Sigmoid colon (tissue), 7 donors: ENCODE results near the gene RPS15A. TPM values are rescaled to one million over a fixed set of nuclear protein-coding genes. Genes with fewer than 3 reads are reported as not detected.

Experiments used
- DNase-seq: peaks from one replicate; pipeline ENCODE4 v3.0.0-alpha.2; 2019
- H3K27ac ChIP-seq, 4 donors: fragments of 200-600 bp; sonication (generic); one replicate each; pipeline ENCODE4 v1.5.1; 2016 to 2019; ENCODE audit warnings: mild to moderate bottlenecking in 1 of 4
- H3K27me3 ChIP-seq, 3 donors: fragments of 200-600 bp; sonication (generic); one replicate each; pipeline ENCODE4 v1.5.1; 2019; ENCODE audit warnings: mild to moderate bottlenecking in 1 of 3
- H3K36me3 ChIP-seq, 4 donors: fragments of 200-600 bp; sonication (generic); one replicate each; pipeline ENCODE4 v1.5.1; 2016 to 2019
- H3K4me1 ChIP-seq, 4 donors: fragments of 200-600 bp; sonication (generic); one replicate each; pipeline ENCODE4 v1.5.1; 2017 to 2019
- H3K4me3 ChIP-seq, 4 donors: fragments of 200-600 bp; sonication (generic); one replicate each; pipeline ENCODE4 v1.5.1; 2017 to 2019; ENCODE audit warnings: mild to moderate bottlenecking in 2 of 4, moderate library complexity in 1 of 4
- H3K9me3 ChIP-seq, 4 donors: fragments of 200-600 bp in 3 of 4; sonication (generic) in 3 of 4; one replicate each; pipeline versions ENCODE4 v1.5.1 to v1.6.1; 2013 to 2019
- CTCF ChIP-seq, 4 experiments: fragments of 450-650 bp in 3 of 4; fragments of 200-600 bp in 1 of 4; IDR thresholded peaks; one replicate each; pipeline ENCODE4 v1.5.1; 2016 to 2019; ENCODE audit warnings: antibody characterized with exemption in 4 of 4, mild to moderate bottlenecking in 3 of 4, moderate library complexity in 2 of 4
- EP300 ChIP-seq, 4 donors: sonication (generic); formaldehyde crosslinking; IDR thresholded peaks; one replicate each; pipeline ENCODE4 v1.6.1; 2017; ENCODE audit warnings: antibody characterized with exemption in 4 of 4
- POLR2A ChIP-seq, 2 donors: fragments of 450-650 bp; IDR thresholded peaks; one replicate each; pipeline ENCODE4 v1.6.1; 2016; ENCODE audit warnings: antibody characterized with exemption in 2 of 2, mild to moderate bottlenecking in 2 of 2, moderate library complexity in 2 of 2
- POLR2AphosphoS5 ChIP-seq, 4 donors: sonication (generic); formaldehyde crosslinking; IDR thresholded peaks; one replicate each; pipeline ENCODE4 v1.6.1; 2017; ENCODE audit warnings: antibody characterized with exemption in 4 of 4
- WGBS, 2 donors: extraction: QIAGEN DNeasy Blood & Tissue Kit; methylation state at CpG; one replicate each; pipeline ENCODE4 v1.1.7; 2013; 5-methylcytosine and 5-hydroxymethylcytosine counted together
- intact Hi-C: fragments of 100-400 bp; cut with DNase I; formaldehyde crosslinking; loops from one replicate; pipeline ENCODE4 v1.15.1; 2023
- polyA plus RNA-seq, 3 donors: library from polyadenylated mRNA; stranded (reverse); fragments of 200-250 nt; gene quantifications; one replicate each; pipeline ENCODE4 v1.2.3, GENCODE V29; 2013
- total RNA-seq, 4 donors: library from RNA; depleted of rRNA; stranded (reverse); fragments of >200 nt; gene quantifications; one replicate each; pipeline ENCODE4 v1.1.0, GENCODE V29; 2016
- donor health status: healthy with polysubstance abuse.
- donor health status: Bipolar disorder and iron deficiency.
- donor health status: healthy.

The RPS15A gene
- total and polyA plus RNA-seq, 7 donors = 1,724 to 6,579 (median 4,979) TPM

- H3K27ac ChIP-seq = no peak overlapping the region
- peaks cover 35 to 100% (median 77%) of the 10 kb centered on the region in 4 donors for H3K36me3 ChIP-seq
- DNase-seq = no peak
- intact Hi-C loops = no loop called here
- H3K4me1 ChIP-seq = no peaks in the 10 kb centered on the region
- no peak overlapping the region for H3K4me3 ChIP-seq
- H3K9me3 ChIP-seq = no peaks in the 10 kb centered on the region
- H3K27me3 ChIP-seq = no peaks in the 10 kb centered on the region
- whole genome bisulfite sequencing, 2 donors = 93 to 95% methylated on average over 8 of the region's 8 CpGs
- no peak for TF ChIP-seq POLR2A (IDR thresholded peaks at IDR 0.05)
- no peak for TF ChIP-seq POLR2AphosphoS5 (IDR thresholded peaks at IDR 0.05)
- TF ChIP-seq EP300 (IDR thresholded peaks at IDR 0.05) = no peak
- TF ChIP-seq CTCF (IDR thresholded peaks at IDR 0.05) = no peak
These were observed 42.5 kb upstream of the RPS15A start for GRCh38 chr16:18832613-18833012.

DNA sequence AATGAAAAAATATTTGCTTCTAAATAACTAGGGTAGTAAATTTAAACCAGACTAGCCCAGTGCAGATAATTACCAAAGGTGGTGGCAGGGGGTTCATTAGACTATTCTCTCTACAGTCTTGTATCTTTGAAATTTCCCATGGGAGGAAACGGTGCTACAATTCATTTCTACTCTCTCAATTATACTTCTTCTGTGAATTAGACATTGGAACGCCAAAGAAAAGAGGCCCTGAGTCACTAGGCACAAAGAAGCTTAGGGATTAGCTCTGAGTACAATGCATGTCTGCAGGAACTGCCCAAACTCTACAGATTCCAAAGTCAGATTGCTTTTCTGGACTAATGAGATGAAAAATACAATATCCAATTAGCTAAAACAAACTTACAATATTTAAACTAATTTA is 41.9 kb upstream of the RPS15A start:
- Histone ChIP-seq H3K4me3 (no peak overlapping the region), H3K27me3 (no peaks in the 10 kb centered on the region), H3K27ac (no peak overlapping the region), H3K4me1 (no peaks in the 10 kb centered on the region), H3K36me3 (peaks cover 37 to 97% (median 76%) of the 10 kb centered on the region in 4 donors), H3K9me3 (no peaks in the 10 kb centered on the region)
- WGBS, 2 donors = 84 to 94% methylated on average over 2 of the region's 2 CpGs
- intact Hi-C loops = no loop called here
- DNase-seq = no peak
- TF ChIP-seq EP300 (IDR thresholded peaks at IDR 0.05) (no peak), POLR2A (IDR thresholded peaks at IDR 0.05) (no peak), POLR2AphosphoS5 (IDR thresholded peaks at IDR 0.05) (no peak), CTCF (IDR thresholded peaks at IDR 0.05) (no peak)

- Histone ChIP-seq H3K27me3 (no peaks in the 10 kb centered on the region), H3K36me3 (peaks cover 27 to 71% (median 53%) of the 10 kb centered on the region in 4 donors), H3K27ac (no peak overlapping the region), H3K4me3 (no peak overlapping the region), H3K4me1 (no peaks in the 10 kb centered on the region), H3K9me3 (no peaks in the 10 kb centered on the region)
- DNase-seq = no peak
- TF ChIP-seq POLR2AphosphoS5 (IDR thresholded peaks at IDR 0.05) (no peak), EP300 (IDR thresholded peaks at IDR 0.05) (no peak)
- 93 to 96% methylated on average over 6 of the region's 6 CpGs for WGBS, 2 donors
- intact Hi-C loops = no loop called here
These were observed 39.1 kb upstream of the RPS15A start for GRCh38 chr16:18829251-18829650.

DNA sequence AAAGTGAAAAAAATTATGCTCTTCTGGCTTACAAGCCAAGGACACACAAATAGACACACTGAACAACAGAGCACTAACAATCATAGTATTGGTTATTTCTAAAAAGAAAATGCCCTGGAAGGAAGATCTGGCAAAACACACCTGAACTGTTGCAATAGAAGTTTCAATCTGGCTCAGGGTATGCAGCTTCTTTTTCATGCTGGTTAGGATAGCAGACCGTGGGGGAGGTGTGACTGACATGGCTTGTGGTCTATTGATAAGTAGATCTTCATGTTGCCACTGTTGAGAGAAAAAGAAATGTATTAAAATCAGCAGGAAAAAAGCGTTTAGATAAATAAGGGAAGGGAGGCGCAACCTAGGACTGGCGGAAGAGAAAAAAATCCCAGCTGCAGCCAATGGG is 37.8 kb upstream of the RPS15A start:
- TF ChIP-seq POLR2AphosphoS5 (IDR thresholded peaks at IDR 0.05) (no peak), EP300 (IDR thresholded peaks at IDR 0.05) (no peak), CTCF (IDR thresholded peaks at IDR 0.05) (no peak), POLR2A (IDR thresholded peaks at IDR 0.05) (no peak)
- 94 to 98% methylated on average over 4 of the region's 4 CpGs for WGBS, 2 donors
- DNase-seq = no peak
- Histone ChIP-seq H3K27me3 (no peaks in the 10 kb centered on the region), H3K4me1 (no peaks in the 10 kb centered on the region), H3K4me3 (no peak overlapping the region), H3K36me3 (peaks cover 25 to 58% (median 42%) of the 10 kb centered on the region in 4 donors), H3K9me3 (no peaks in the 10 kb centered on the region), H3K27ac (no peak overlapping the region)
- intact Hi-C loops = no loop called here

DNA sequence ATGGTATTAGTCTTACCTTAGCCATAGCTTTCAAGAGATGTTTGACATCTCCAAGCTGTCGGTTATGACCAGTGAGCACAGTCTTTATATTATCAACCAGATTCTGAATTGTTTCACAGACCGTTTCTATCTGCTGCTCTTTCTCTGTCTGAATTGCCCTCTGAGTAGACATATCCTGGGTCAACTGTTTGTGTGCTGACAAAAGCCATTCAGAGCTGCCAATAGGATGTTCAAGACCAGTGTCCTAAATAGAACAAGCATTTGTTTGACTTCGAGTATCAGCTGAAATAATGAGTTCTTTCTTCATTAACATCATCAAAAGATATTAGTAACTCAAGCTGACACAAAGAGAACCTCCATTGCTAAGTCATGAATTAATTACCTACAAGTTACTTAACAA is 26.2 kb upstream of the RPS15A start:
- peaks cover 28 to 85% (median 35%) of the 10 kb centered on the region in 4 donors for H3K36me3 ChIP-seq
- no peak for TF ChIP-seq POLR2A (IDR thresholded peaks at IDR 0.05)
- TF ChIP-seq EP300 (IDR thresholded peaks at IDR 0.05) = no peak
- TF ChIP-seq CTCF (IDR thresholded peaks at IDR 0.05) = no peak
- TF ChIP-seq POLR2AphosphoS5 (IDR thresholded peaks at IDR 0.05) = no peak
- no peak for DNase-seq
- H3K27me3 ChIP-seq = no peaks in the 10 kb centered on the region
- WGBS, 2 donors = 79 to 87% methylated on average over 3 of the region's 3 CpGs
- H3K4me1 ChIP-seq = no peaks in the 10 kb centered on the region
- H3K9me3 ChIP-seq = no peaks in the 10 kb centered on the region
- H3K4me3 ChIP-seq = no peak overlapping the region
- intact Hi-C loops = no loop called here
- no peak overlapping the region for H3K27ac ChIP-seq
